Measurements from ENCODE around the gene PAX3.
"Not testable (repeated sequence)": the region's sequence is repeated elsewhere in the genome, so short reads cannot be mapped to it uniquely, and the experiment has no call there.

The PAX3 gene

GRCh38 chr2:222205136-222205535 lies 93.7 kb downstream of the PAX3 start:
- DNase-seq = no peak

GRCh38 chr2:222203041-222203440 lies 95.8 kb downstream of the PAX3 start:
- DNase-seq = no peak

GRCh38 chr2:222196159-222196558 lies 102.6 kb downstream of the PAX3 start:
- no peak for DNase-seq

- no peak for DNase-seq
Observed at GRCh38 chr2:222194669-222195068, 104.1 kb downstream of the PAX3 start.

GRCh38 chr2:222193328-222193983 lies 105.3 kb downstream of the PAX3 start:
- DNase-seq = no peak

- no peak for DNase-seq
Observed at GRCh38 chr2:222180619-222181018, 118.2 kb downstream of the PAX3 start.

GRCh38 chr2:222179592-222179991 lies 119.2 kb downstream of the PAX3 start:
- DNase-seq = no peak

- DNase-seq = no peak
Observed at GRCh38 chr2:222178450-222178849, 120.3 kb downstream of the PAX3 start.

GRCh38 chr2:222176890-222177289 lies 121.9 kb downstream of the PAX3 start:
- no peak for DNase-seq

GRCh38 chr2:222174450-222174849 lies 124.3 kb downstream of the PAX3 start:
- no peak for DNase-seq

GRCh38 chr2:222169346-222169745 lies 129.5 kb downstream of the PAX3 start:
- DNase-seq = no peak

- no peak for DNase-seq
Observed at GRCh38 chr2:222167762-222168161, 131.0 kb downstream of the PAX3 start.

GRCh38 chr2:222160944-222161343 lies 137.9 kb downstream of the PAX3 start:
- DNase-seq = no peak

- no peak for DNase-seq
Observed at GRCh38 chr2:222160125-222160524, 138.7 kb downstream of the PAX3 start.

- DNase-seq = no peak
Observed at GRCh38 chr2:222159221-222159620, 139.6 kb downstream of the PAX3 start.

GRCh38 chr2:222155003-222155664 lies 143.7 kb downstream of the PAX3 start:
- DNase-seq = not testable (repeated sequence)
